Smooth muscle cell (in vitro differentiated cells): ENCODE results near the gene SLAMF1. TPM values are rescaled to one million over a fixed set of nuclear protein-coding genes. Genes with fewer than 3 reads are reported as not detected.

Experiments used
- DNase-seq: peaks from one replicate; lab custom pipeline; 2025; ENCODE audit not compliant: unreplicated experiment; lab: John Stamatoyannopoulos, UW
- H2AFZ ChIP-seq: fragments of 200-600 bp; sonication (generic); 2 replicates; pipeline ENCODE4 v1.6.0; 2016; ENCODE audit warnings: antibody characterized with exemption, low read depth, mild to moderate bottlenecking
- H3F3A ChIP-seq: fragments of 200-600 bp; sonication (generic); 2 replicates; pipeline ENCODE4 v1.6.0; 2017; ENCODE audit warnings: antibody characterized with exemption, low read depth
- H3K27ac ChIP-seq: fragments of 200-600 bp; sonication (generic); 2 replicates; pipeline ENCODE4 v1.5.1; 2016; ENCODE audit warnings: low read depth, mild to moderate bottlenecking
- H3K27me3 ChIP-seq: fragments of 200-600 bp; sonication (generic); 2 replicates; pipeline ENCODE4 v1.6.1; 2016; ENCODE audit warnings: low read depth, mild to moderate bottlenecking
- H3K36me3 ChIP-seq: fragments of 200-600 bp; sonication (generic); 2 replicates; pipeline ENCODE4 v1.5.1; 2016; ENCODE audit warnings: low read depth
- H3K4me1 ChIP-seq: fragments of 200-600 bp; sonication (generic); 2 replicates; pipeline ENCODE4 v1.5.1; 2016; ENCODE audit warnings: low read depth
- H3K4me2 ChIP-seq: fragments of 200-600 bp; sonication (generic); 2 replicates; pipeline ENCODE4 v1.6.0; 2016; ENCODE audit warnings: mild to moderate bottlenecking
- H3K4me3 ChIP-seq: fragments of 200-600 bp; sonication (generic); 2 replicates; pipeline ENCODE4 v1.5.1; 2016; ENCODE audit warnings: mild to moderate bottlenecking
- H3K79me2 ChIP-seq: fragments of 200-600 bp; sonication (generic); 2 replicates; pipeline ENCODE4 v1.6.0; 2016; ENCODE audit warnings: low read depth, mild to moderate bottlenecking
- H3K9ac ChIP-seq: fragments of 200-600 bp; sonication (generic); 2 replicates; pipeline ENCODE4 v1.6.0; 2016; ENCODE audit warnings: low read depth
- H3K9me3 ChIP-seq: fragments of 200-600 bp; sonication (generic); replicated peaks from 2 replicates; pipeline ENCODE4 v1.5.1; 2016; ENCODE audit warnings: low read depth
- H4K20me1 ChIP-seq: fragments of 200-600 bp; sonication (generic); 2 replicates; pipeline ENCODE4 v1.6.0; 2016; ENCODE audit warnings: low read depth
- WGBS: methylation state at CpG from one replicate; pipeline ENCODE4 v1.1.7; 2016; ENCODE audit warnings: low lambda C conversion rate; 5-methylcytosine and 5-hydroxymethylcytosine counted together
- polyA plus RNA-seq: library from polyadenylated mRNA; unstranded; fragments of >200 nt; fragmentation: Nextera tagmentation; extraction: Ambion mirVana; gene quantifications from 2 replicates; pipeline ENCODE4 v1.2.1, GENCODE V29; 2016
- total RNA-seq: library from RNA; depleted of rRNA; stranded (reverse); fragments of >200 nt; gene quantifications from 2 replicates; pipeline ENCODE4 v1.2.3, GENCODE V29; 2014
- TF ChIP-seq, protein P1 (sequence below): fragments of 200-600 bp; sonication (generic); IDR thresholded peaks from 2 replicates; pipeline ENCODE4 v1.5.1; 2017; ENCODE audit warnings: borderline replicate concordance, mild to moderate bottlenecking, antibody characterized with exemption; ENCODE audit not compliant: insufficient read depth, poor library complexity, severe bottlenecking

The SLAMF1 gene
- total and polyA plus RNA-seq, 2 experiments from 2014 or later = not detected

DNA sequence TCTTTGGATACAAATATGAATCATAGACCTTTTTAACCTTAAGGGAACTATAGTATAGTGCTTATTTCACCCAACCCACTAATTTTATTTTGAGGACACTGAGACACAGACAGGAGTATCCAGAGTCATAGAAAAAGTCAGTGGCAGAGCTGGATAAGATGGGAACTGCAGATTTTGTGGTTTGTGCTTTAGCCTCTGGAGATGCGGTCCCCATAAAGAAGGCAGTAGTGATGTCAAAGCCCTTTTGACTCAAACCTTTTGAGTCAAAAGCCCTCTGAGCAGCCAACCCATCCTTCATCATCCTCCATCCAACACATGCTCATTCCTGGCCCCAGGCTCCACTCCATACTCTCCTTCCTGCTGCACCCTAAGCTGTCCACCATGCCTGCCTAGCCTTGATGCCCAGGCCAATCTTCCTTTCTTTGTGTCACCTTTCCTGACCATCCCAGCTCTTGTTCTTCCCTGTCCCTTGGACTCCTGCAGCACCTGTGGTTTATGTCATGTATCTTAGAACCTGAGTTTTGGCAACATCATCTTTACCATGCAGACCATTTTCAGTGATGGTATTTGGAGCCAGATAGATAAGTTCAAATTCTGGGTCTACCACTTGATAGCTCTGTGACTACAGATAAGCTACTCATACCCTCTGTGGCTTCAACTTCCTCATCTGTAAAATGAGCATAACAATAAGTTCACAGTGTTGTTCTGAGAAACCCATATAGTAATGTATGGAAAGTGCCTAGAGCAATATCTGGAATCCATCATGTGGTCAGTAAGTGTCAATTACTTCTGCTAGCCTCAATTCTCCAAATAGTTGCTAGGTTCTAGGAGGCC lies 20.1 kb downstream of the SLAMF1 start:
- 86% methylated on average over 1 of the region's 1 CpG for WGBS

DNA sequence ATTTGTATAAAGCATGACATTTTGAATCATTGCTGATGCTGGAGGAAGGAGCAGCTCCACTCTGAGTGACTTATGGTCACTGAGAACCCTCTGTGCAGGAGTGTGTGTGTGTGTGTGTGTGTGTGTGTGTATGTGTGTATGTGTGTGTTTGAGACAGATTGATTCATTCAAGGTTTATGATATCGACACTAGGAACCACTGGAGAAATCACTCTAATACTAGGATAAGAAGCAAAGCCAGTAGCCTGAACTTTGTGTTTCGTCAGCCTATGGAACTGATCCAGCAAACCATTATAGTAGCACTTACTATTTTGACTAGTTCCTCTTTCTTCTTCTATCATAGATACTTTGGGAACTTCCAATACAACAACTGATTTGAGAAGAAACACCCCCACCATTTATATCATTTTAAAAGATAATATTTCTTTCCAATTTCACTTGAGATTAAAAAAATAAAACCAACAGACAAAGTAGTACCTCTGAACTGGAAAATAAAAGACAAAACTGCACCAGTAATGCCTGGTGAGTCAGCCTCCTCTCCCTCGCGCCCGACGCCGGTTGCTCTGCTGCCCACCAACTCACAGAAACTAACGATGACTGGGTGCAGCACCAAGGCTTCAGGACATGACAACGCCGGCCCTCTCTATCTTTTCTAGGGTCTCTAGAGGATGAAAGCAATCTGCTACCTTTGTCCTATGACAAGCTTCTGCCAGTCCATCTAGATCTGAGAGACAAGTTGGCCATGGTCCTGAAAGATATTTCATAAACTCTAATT lies 20.9 kb downstream of the SLAMF1 start:
- H3K27me3 ChIP-seq = no peaks in the 10 kb centered on the region
- TF ChIP-seq, protein P1, sequence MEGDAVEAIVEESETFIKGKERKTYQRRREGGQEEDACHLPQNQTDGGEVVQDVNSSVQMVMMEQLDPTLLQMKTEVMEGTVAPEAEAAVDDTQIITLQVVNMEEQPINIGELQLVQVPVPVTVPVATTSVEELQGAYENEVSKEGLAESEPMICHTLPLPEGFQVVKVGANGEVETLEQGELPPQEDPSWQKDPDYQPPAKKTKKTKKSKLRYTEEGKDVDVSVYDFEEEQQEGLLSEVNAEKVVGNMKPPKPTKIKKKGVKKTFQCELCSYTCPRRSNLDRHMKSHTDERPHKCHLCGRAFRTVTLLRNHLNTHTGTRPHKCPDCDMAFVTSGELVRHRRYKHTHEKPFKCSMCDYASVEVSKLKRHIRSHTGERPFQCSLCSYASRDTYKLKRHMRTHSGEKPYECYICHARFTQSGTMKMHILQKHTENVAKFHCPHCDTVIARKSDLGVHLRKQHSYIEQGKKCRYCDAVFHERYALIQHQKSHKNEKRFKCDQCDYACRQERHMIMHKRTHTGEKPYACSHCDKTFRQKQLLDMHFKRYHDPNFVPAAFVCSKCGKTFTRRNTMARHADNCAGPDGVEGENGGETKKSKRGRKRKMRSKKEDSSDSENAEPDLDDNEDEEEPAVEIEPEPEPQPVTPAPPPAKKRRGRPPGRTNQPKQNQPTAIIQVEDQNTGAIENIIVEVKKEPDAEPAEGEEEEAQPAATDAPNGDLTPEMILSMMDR = no peak
- WGBS = 66% methylated on average over 10 of the region's 10 CpGs
- H3K4me2 ChIP-seq = no peak overlapping the region
- no peak overlapping the region for H3K9ac ChIP-seq
- no peaks in the 10 kb centered on the region for H3K36me3 ChIP-seq
- no peak overlapping the region for H3K4me3 ChIP-seq
- H3K27ac ChIP-seq = no peak overlapping the region
- no peaks in the 10 kb centered on the region for H3K4me1 ChIP-seq
- no peak overlapping the region for H2AFZ ChIP-seq
- H3K9me3 ChIP-seq = no peaks in the 10 kb centered on the region
- DNase-seq = no peak
- no peaks in the 10 kb centered on the region for H3K79me2 ChIP-seq
- H4K20me1 ChIP-seq = no peaks in the 10 kb centered on the region
- H3F3A ChIP-seq = peaks cover 4% of the 10 kb centered on the region

More for the DNA sequence above, 20.1 kb downstream of the SLAMF1 start:
- Histone ChIP-seq H3K79me2 (no peaks in the 10 kb centered on the region), H3K27me3 (no peaks in the 10 kb centered on the region), H4K20me1 (no peaks in the 10 kb centered on the region), H3K27ac (no peak overlapping the region), H2AFZ (no peak overlapping the region), H3K4me2 (no peak overlapping the region), H3K4me3 (no peak overlapping the region), H3K9me3 (no peaks in the 10 kb centered on the region), H3K9ac (no peak overlapping the region), H3K36me3 (no peaks in the 10 kb centered on the region), H3F3A (peaks cover 4% of the 10 kb centered on the region), H3K4me1 (no peaks in the 10 kb centered on the region)
- TF ChIP-seq, protein P1 = no peak
- DNase-seq = no peak

DNA sequence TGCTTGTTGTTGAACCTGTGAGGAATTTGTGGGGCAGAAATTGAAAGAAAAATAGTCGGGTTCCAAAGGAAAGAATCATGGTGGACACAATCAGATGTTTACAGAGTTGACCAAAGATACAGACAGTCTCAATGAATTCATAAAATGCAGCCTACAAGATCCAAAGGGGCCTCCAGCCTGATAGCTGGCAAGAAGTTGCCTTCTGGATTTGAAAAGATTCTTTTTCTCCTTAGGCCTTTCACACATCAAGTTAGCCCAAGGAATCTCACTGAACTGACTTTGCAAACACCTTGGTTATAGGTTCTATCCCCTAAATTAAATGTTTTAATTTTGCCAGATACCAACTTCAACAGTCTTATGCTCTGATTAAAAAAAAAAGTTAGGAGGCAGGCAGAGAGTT lies 21.5 kb downstream of the SLAMF1 start:
- Histone ChIP-seq H3K36me3 (no peaks in the 10 kb centered on the region), H3K79me2 (no peaks in the 10 kb centered on the region)

More for the DNA sequence above, 21.5 kb downstream of the SLAMF1 start:
- Histone ChIP-seq H3K9me3 (no peaks in the 10 kb centered on the region), H3K4me1 (no peaks in the 10 kb centered on the region), H3F3A (peaks cover 4% of the 10 kb centered on the region), H3K27ac (no peak overlapping the region), H3K4me3 (no peak overlapping the region), H2AFZ (no peak overlapping the region), H3K4me2 (no peak overlapping the region), H3K27me3 (no peaks in the 10 kb centered on the region), H4K20me1 (no peaks in the 10 kb centered on the region), H3K9ac (no peak overlapping the region)
- TF ChIP-seq, protein P1 = no peak
- DNase-seq = no peak
- WGBS = 100% methylated on average over 1 of the region's 1 CpG
